ENCODE data around the gene POLR2H.

DNA sequence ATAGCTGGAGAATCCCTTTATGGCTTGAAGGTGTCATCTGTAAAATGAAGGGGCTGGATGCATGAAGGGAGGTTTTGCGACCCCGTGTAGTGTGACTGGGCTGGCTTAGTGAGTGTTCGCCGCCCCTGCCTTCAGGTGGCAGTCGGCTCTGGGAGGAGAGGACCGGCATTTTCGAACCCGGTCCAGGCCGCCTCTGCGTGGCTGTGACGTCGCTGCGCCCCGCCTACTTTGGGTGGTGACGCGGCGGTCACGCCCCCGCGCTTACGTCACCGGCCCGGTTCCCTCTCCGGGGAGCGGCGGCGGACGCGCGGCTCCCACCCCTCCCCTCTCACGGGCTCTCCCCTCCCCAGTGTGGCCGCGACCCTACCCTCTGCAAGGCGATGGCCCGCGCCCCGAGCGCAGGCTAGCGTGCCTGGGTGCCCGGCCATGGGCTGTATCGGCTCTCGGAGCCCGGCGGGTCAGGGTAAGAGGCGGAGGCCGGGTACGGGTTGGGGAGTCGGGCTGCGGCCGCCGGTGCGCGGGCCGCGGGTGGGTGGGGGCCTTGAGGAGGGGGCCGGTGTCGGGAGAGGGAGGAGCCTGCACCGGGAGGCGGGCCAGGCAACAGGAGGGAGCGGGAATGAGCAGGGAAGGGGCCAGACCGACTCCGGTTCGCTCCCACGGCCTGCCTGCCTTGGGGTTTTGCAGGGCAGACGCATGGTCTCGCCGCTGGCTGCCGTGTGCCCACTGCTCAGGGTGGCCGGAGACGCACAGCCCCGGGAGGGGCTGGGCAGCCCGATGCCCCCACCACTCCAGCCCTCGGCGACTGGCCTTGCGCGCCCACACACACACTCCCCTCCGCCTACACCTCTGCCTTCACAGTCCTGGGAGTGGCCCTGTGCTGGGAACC is 25.6 kb upstream of the POLR2H start:
- no peak for TF ChIP-seq BHLHE40 (IDR thresholded peaks at IDR 0.05; ENCODE audit: borderline replicate concordance)
- no peak for TF ChIP-seq ZNF384 (IDR thresholded peaks at IDR 0.05)
- TF ChIP-seq FOXM1 (IDR thresholded peaks at IDR 0.05; ENCODE audit: borderline replicate concordance): no peak

Measured in HEK293T (cell line).